RWPE2 (cell line): ENCODE results near the gene USF3.

Experiments used
- ATAC-seq: fragments of 200-7000 bp; cut with Tn5 transposase; 3 replicates; pipeline ENCODE4 v1.9.1; 2021; ENCODE audit warnings: low read depth
- DNase-seq: peaks from one replicate; pipeline ENCODE4 v3.0.0-alpha.2; 2020; ENCODE audit warnings: low spot score
- H3K27ac ChIP-seq: fragments of 450-650 bp; 2 replicates; pipeline ENCODE4 v1.5.1; 2017; ENCODE audit warnings: mild to moderate bottlenecking; ENCODE audit not compliant: poor library complexity, severe bottlenecking
- H3K27me3 ChIP-seq: fragments of 250-450 bp; sonication (Bioruptor Pico); 2 replicates; pipeline ENCODE4 v1.5.1; 2021; ENCODE audit warnings: mild to moderate bottlenecking, moderate library complexity; ENCODE audit not compliant: insufficient read depth, poor library complexity, severe bottlenecking
- H3K36me3 ChIP-seq: fragments of 250-450 bp; sonication (Bioruptor Pico); 2 replicates; pipeline ENCODE4 v1.5.1; 2020; ENCODE audit warnings: low read depth, mild to moderate bottlenecking, moderate library complexity
- H3K4me1 ChIP-seq: fragments of 250-450 bp; sonication (Bioruptor Pico); 2 replicates; pipeline ENCODE4 v1.5.1; 2021; ENCODE audit warnings: mild to moderate bottlenecking, moderate library complexity; ENCODE audit not compliant: insufficient read depth, poor library complexity, severe bottlenecking
- H3K4me3 ChIP-seq: fragments of 250-450 bp; sonication (Bioruptor Pico); 2 replicates; pipeline ENCODE4 v1.5.1; 2021; ENCODE audit warnings: mild to moderate bottlenecking, moderate library complexity; ENCODE audit not compliant: severe bottlenecking
- H3K9me3 ChIP-seq: fragments of 250-450 bp; sonication (Bioruptor Pico); 2 replicates; pipeline ENCODE4 v1.5.1; 2021; ENCODE audit warnings: mild to moderate bottlenecking, moderate library complexity; ENCODE audit not compliant: severe bottlenecking
- CTCF ChIP-seq: fragments of 450-650 bp; IDR thresholded peaks from one replicate; pipeline ENCODE4 v1.5.1; 2017; ENCODE audit warnings: mild to moderate bottlenecking, moderate library complexity; ENCODE audit not compliant: poor library complexity, severe bottlenecking

USF3 gene

GRCh38 chr3:113677737-113678136 lies 18.7 kb downstream of the USF3 start:
- Histone ChIP-seq H3K4me3 (no peak overlapping the region), H3K27ac (no peak overlapping the region), H3K27me3 (no peaks in the 10 kb centered on the region), H3K36me3 (0 out of 2 replicates have a peak, but pooled peaks cover 4% of the 10 kb centered on the region), H3K4me1 (no peaks in the 10 kb centered on the region), H3K9me3 (no peaks in the 10 kb centered on the region)
- TF ChIP-seq CTCF, result no peak
- ATAC-seq (no peak), DNase-seq (no peak)

GRCh38 chr3:113676261-113676660 lies 20.2 kb downstream of the USF3 start:
- Histone ChIP-seq H3K27ac (no peak overlapping the region), H3K9me3 (no peaks in the 10 kb centered on the region), H3K4me3 (no peak overlapping the region), H3K27me3 (no peaks in the 10 kb centered on the region), H3K4me1 (no peaks in the 10 kb centered on the region), H3K36me3 (peaks cover 7% of the 10 kb centered on the region; the same call in 1 of the 2 replicates)
- DNase-seq (no peak), ATAC-seq (no peak)
- no peak for TF ChIP-seq CTCF

- no peak for DNase-seq
- Histone ChIP-seq H3K27ac (no peak overlapping the region), H3K27me3 (no peaks in the 10 kb centered on the region), H3K4me1 (no peaks in the 10 kb centered on the region), H3K36me3 (peaks cover 7% of the 10 kb centered on the region; the same call in 1 of the 2 replicates), H3K9me3 (no peaks in the 10 kb centered on the region), H3K4me3 (no peak overlapping the region)
- ATAC-seq, result no peak
- TF ChIP-seq CTCF, result no peak
Measured at GRCh38 chr3:113673593-113673992, 22.8 kb downstream of the USF3 start.

GRCh38 chr3:113668015-113668414 lies 28.4 kb downstream of the USF3 start:
- no peak for DNase-seq
- no peaks in the 10 kb centered on the region for H3K9me3 ChIP-seq
- H3K27ac ChIP-seq, result no peak overlapping the region
- TF ChIP-seq CTCF, result no peak
- ATAC-seq, result no peak
- no peaks in the 10 kb centered on the region for H3K27me3 ChIP-seq
- H3K4me1 ChIP-seq, result no peaks in the 10 kb centered on the region
- H3K4me3 ChIP-seq, result no peak overlapping the region
- H3K36me3 ChIP-seq, result peaks cover 4% of the 10 kb centered on the region; the same call in 1 of the 2 replicates

GRCh38 chr3:113664523-113665094 lies 31.8 kb downstream of the USF3 start:
- no peak overlapping the region for H3K4me3 ChIP-seq
- H3K4me1 ChIP-seq, result no peaks in the 10 kb centered on the region
- H3K27ac ChIP-seq, result no peak overlapping the region
- no peaks in the 10 kb centered on the region for H3K36me3 ChIP-seq
- ATAC-seq (no peak), DNase-seq (no peak)
- no peaks in the 10 kb centered on the region for H3K27me3 ChIP-seq
- H3K9me3 ChIP-seq, result no peaks in the 10 kb centered on the region
- TF ChIP-seq CTCF, result no peak
